ENCODE results near the gene ALK.

DNA sequence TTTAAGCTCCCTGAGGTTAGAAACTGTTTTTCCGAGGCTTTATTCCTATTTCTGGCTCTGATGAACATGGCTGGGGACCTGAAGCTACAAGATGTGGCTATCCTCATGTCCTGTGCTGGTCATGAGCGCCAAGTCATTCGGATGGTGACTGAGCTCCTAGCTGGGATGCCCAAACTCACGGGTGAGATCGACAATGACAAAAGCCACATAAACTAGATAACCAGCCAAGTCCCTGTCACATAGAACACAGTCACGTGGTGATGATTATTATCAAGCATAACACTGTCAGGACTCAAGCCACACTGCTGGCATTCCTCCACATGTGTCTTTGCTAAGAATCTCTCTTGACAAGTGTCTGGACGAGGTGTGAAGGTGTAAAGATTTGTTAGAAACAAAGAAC, 531.2 kb downstream of the ALK start:
- TF ChIP-seq, protein P1, sequence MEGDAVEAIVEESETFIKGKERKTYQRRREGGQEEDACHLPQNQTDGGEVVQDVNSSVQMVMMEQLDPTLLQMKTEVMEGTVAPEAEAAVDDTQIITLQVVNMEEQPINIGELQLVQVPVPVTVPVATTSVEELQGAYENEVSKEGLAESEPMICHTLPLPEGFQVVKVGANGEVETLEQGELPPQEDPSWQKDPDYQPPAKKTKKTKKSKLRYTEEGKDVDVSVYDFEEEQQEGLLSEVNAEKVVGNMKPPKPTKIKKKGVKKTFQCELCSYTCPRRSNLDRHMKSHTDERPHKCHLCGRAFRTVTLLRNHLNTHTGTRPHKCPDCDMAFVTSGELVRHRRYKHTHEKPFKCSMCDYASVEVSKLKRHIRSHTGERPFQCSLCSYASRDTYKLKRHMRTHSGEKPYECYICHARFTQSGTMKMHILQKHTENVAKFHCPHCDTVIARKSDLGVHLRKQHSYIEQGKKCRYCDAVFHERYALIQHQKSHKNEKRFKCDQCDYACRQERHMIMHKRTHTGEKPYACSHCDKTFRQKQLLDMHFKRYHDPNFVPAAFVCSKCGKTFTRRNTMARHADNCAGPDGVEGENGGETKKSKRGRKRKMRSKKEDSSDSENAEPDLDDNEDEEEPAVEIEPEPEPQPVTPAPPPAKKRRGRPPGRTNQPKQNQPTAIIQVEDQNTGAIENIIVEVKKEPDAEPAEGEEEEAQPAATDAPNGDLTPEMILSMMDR (conservative IDR thresholded peaks at IDR 0.05; ENCODE audit: low read depth, low read length): no peak
- no peak for TF ChIP-seq EZH2 (IDR thresholded peaks at IDR 0.05; ENCODE audit: low read length, unreplicated experiment)
